ENCODE data around the gene ZNF664. TPM values are rescaled to one million over a fixed set of nuclear protein-coding genes. Genes with fewer than 3 reads are reported as not detected.

ZNF664 gene
- 133 and 134 TPM in 2 replicates for total RNA-seq
- long read RNA-seq, partial matches to known transcripts, result 0 of 11 reads
- long read RNA-seq, other reads (novel, unspliced or antisense), result 7 of 11 reads

- no peaks in the 10 kb centered on the region for H3K9me3 Mint-ChIP-seq (ENCODE audit: unreplicated experiment)
- DNase-seq (ENCODE audit: extremely low spot score, unreplicated experiment), result peak; percentile 98
- peak; percentile 37 for TF ChIP-seq CTCF (IDR thresholded peaks at IDR 0.05)
- peak within 1 kb of the TSS; percentile 93 for H3K4me3 Mint-ChIP-seq (ENCODE audit: unreplicated experiment)
- H3K27ac Mint-ChIP-seq (ENCODE audit: unreplicated experiment), result peak within 1 kb of the TSS; percentile 89
- H3K4me1 Mint-ChIP-seq (ENCODE audit: unreplicated experiment), result peaks cover 49% of the 10 kb centered on the region
- H3K27me3 Mint-ChIP-seq (ENCODE audit: unreplicated experiment), result no peaks in the 10 kb centered on the region
- peaks cover 18% of the 10 kb centered on the region for H3K36me3 Mint-ChIP-seq (ENCODE audit: unreplicated experiment)
Observed at GRCh38 chr12:123972457-123973401, at the start of gene ZNF664, which contains the start of gene CCDC92. TSS of gene ZNF664 (plus strand) at chr12:123973215. CDS start at chr12:124012145, 38,930 bp downstream. TSS of gene CCDC92 (minus strand) at chr12:123972831. CDS start at chr12:123944305, 28,526 bp downstream.

GRCh38 chr12:123923927-123924326 lies 49.1 kb upstream of the ZNF664 start:
- no peaks in the 10 kb centered on the region for H3K36me3 Mint-ChIP-seq (ENCODE audit: unreplicated experiment)
- H3K4me1 Mint-ChIP-seq (ENCODE audit: unreplicated experiment), result no peaks in the 10 kb centered on the region
- H3K27me3 Mint-ChIP-seq (ENCODE audit: unreplicated experiment), result no peaks in the 10 kb centered on the region
- no peak overlapping the region for H3K4me3 Mint-ChIP-seq (ENCODE audit: unreplicated experiment)
- no peak overlapping the region for H3K27ac Mint-ChIP-seq (ENCODE audit: unreplicated experiment)
- no peak for TF ChIP-seq CTCF (IDR thresholded peaks at IDR 0.05)
- no peaks in the 10 kb centered on the region for H3K9me3 Mint-ChIP-seq (ENCODE audit: unreplicated experiment)
- no peak for DNase-seq (ENCODE audit: extremely low spot score, unreplicated experiment)

- H3K36me3 Mint-ChIP-seq (ENCODE audit: unreplicated experiment), result no peaks in the 10 kb centered on the region
- no peak overlapping the region for H3K4me3 Mint-ChIP-seq (ENCODE audit: unreplicated experiment)
- H3K4me1 Mint-ChIP-seq (ENCODE audit: unreplicated experiment), result no peaks in the 10 kb centered on the region
- no peak overlapping the region for H3K27ac Mint-ChIP-seq (ENCODE audit: unreplicated experiment)
- H3K9me3 Mint-ChIP-seq (ENCODE audit: unreplicated experiment), result no peaks in the 10 kb centered on the region
- no peaks in the 10 kb centered on the region for H3K27me3 Mint-ChIP-seq (ENCODE audit: unreplicated experiment)
- TF ChIP-seq CTCF (IDR thresholded peaks at IDR 0.05), result no peak
- no peak for DNase-seq (ENCODE audit: extremely low spot score, unreplicated experiment)
Observed at GRCh38 chr12:123924539-123924938, 48.5 kb upstream of the ZNF664 start.

GRCh38 chr12:123928274-123928865 lies 44.6 kb upstream of the ZNF664 start:
- Mint-ChIP-seq H3K27me3 (ENCODE audit: unreplicated experiment) (no peaks in the 10 kb centered on the region), H3K4me3 (ENCODE audit: unreplicated experiment) (no peak overlapping the region), H3K27ac (ENCODE audit: unreplicated experiment) (no peak overlapping the region), H3K9me3 (ENCODE audit: unreplicated experiment) (peaks cover 9% of the 10 kb centered on the region), H3K4me1 (ENCODE audit: unreplicated experiment) (no peaks in the 10 kb centered on the region), H3K36me3 (ENCODE audit: unreplicated experiment) (peaks cover 7% of the 10 kb centered on the region)
- no peak for DNase-seq (ENCODE audit: extremely low spot score, unreplicated experiment)
- no peak for TF ChIP-seq CTCF (IDR thresholded peaks at IDR 0.05)

- no peaks in the 10 kb centered on the region for H3K4me1 Mint-ChIP-seq (ENCODE audit: unreplicated experiment)
Observed at GRCh38 chr12:123928897-123929296, 44.1 kb upstream of the ZNF664 start.

More at GRCh38 chr12:123928897-123929296, 44.1 kb upstream of the ZNF664 start:
- no peak overlapping the region for H3K27ac Mint-ChIP-seq (ENCODE audit: unreplicated experiment)
- TF ChIP-seq CTCF (IDR thresholded peaks at IDR 0.05), result no peak
- H3K9me3 Mint-ChIP-seq (ENCODE audit: unreplicated experiment), result peaks cover 9% of the 10 kb centered on the region
- peaks cover 8% of the 10 kb centered on the region for H3K36me3 Mint-ChIP-seq (ENCODE audit: unreplicated experiment)
- H3K27me3 Mint-ChIP-seq (ENCODE audit: unreplicated experiment), result no peaks in the 10 kb centered on the region
- H3K4me3 Mint-ChIP-seq (ENCODE audit: unreplicated experiment), result no peak overlapping the region
- DNase-seq (ENCODE audit: extremely low spot score, unreplicated experiment), result no peak

Data from osteocyte (in vitro differentiated cells).